Stimulated activated CD4-positive, alpha-beta T cell treated with anti-CD3 and anti-CD28 coated beads, Interleukin-1b, Interleukin-23, amount 100 ng/mL, for 1 hour (primary cell): ENCODE data around the gene KCNQ1OT1.

Experiments
- DNase-seq, 2 donors: peaks; one replicate each; pipeline ENCODE4 v3.0.0-alpha.2; 2020; ENCODE audit warnings: low read depth in 2 of 2

Gene KCNQ1OT1

DNA sequence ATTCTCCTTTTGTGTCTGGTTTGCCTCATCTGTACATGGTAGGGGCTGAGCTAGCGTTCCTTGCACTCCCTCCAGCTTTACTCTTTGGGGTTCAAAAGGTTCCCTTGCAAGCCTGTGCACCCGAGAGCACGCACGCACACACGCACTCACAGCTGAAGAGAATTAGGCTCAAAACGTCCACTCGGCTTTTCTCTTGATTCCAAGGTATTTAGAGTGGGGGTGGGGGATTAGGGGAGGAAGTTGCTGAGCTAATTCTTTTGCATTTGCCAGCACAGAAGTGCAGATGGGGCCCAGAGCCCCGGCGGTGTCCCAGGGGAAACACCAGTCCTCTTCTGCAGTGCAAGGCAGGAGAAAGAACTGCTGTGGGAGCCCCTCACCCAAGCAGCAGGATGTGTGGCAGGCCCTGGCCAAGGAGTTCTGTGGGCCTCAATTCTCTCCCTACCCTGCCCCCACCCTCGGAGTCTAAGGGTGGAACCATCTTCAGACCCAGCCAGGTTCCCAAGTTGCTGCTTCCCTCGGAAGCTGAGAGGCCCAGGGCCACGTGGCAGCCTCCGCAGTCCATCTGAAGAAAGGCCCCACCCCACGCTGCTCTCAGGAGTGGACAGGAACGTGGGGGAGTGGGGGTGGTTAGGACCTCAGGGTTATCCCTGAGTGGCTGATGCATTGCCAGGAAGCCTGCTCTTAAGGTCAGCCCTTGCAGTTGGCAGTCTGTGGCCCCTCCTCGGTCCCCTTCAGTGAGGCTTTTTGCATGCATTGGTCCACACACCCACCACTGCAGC is 3.8 kb upstream of the KCNQ1OT1 start:
- no peak for DNase-seq

- no peak for DNase-seq
Measured at GRCh38 chr11:2702771-2703362, 3.1 kb upstream of the KCNQ1OT1 start.

DNA sequence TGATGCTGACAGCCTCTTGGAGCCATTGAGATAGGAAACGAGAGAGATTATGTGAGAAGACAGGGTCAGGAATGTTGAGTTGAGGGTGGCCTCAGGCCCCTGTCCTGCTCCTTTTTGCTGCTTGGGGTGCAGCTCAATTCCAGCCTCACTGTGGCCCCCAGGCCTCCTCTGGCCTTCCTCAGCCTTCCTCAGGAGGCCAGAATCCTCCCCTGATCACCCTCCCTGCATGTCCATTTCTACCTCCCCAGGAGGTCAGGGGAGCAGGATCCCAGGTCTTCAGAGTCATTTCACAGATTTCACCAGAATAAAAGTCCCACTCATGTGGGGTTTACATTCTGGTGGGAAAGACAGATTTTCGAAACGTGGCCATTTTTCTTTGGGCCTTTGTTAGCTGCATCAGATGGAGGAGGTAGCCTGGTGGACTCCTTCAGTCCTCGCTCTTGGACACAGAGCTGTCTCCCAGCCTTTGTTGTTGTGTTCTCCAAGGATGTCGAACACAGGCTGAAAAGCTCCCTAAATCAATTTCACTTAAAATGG is 2.2 kb upstream of the KCNQ1OT1 start:
- no peak for DNase-seq

- DNase-seq = no peak
Measured at GRCh38 chr11:2701230-2701629, 1.4 kb upstream of the KCNQ1OT1 start.

- DNase-seq = no peak
Measured at GRCh38 chr11:2700415-2701211, 819 bp upstream of the KCNQ1OT1 start.

DNA sequence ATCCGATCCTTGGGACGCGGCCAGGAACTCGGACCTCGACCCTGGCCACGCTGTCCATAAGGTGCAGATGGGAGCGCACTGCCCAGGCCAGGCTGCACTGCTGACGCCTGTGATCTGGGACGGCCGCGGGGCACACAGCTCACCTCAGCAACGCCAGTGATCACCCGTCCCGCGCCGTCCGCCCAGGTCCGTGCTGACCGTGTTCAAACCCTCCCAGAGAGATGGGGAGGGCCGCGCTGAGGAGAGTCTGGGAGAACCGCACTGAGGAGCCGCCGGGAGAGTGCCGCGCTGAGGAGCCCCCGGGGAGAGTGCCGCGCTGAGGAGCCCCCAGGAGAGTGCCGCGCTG is 636 bp downstream of the KCNQ1OT1 start:
- no peak for DNase-seq

DNA sequence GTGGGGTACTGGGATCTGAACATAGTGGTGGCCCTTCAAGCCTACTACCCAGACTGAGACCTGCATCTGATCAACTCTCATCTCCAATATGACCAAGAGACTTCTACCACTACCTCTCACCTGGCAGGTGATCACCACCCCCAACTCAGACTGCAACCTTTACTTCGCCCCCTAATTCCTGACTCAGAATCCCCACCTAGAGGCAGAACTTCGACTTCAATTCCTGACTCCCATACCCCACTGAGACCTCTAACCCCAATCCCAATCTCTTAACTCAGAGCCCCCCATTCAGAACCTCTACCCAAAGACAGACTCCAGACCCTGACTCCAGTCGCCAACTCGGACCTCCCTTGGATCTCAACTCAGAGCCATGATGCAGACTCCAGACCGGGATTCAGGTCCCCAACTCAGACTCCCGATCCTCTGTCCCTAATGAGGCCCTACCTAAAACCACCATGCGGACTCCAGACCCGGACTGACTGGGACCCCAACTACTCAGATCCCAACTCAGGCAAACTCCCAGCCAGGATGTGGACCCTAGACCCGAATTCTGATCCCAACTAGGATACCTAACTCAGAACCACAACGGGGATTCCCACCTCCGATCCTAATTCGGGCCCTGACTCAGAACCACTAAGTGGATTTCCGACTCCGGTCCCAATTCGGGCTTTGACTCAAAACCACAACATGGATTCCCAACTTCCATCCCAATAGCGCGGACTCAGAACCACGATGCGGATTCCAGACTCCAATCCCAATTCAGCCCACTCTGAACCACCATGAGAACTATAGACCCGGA is 1.2 kb downstream of the KCNQ1OT1 start:
- no peak for DNase-seq

- DNase-seq = no peak
Measured at GRCh38 chr11:2697866-2698265, 1.9 kb downstream of the KCNQ1OT1 start.

- no peak for DNase-seq
Measured at GRCh38 chr11:2696455-2696854, 3.3 kb downstream of the KCNQ1OT1 start.

DNA sequence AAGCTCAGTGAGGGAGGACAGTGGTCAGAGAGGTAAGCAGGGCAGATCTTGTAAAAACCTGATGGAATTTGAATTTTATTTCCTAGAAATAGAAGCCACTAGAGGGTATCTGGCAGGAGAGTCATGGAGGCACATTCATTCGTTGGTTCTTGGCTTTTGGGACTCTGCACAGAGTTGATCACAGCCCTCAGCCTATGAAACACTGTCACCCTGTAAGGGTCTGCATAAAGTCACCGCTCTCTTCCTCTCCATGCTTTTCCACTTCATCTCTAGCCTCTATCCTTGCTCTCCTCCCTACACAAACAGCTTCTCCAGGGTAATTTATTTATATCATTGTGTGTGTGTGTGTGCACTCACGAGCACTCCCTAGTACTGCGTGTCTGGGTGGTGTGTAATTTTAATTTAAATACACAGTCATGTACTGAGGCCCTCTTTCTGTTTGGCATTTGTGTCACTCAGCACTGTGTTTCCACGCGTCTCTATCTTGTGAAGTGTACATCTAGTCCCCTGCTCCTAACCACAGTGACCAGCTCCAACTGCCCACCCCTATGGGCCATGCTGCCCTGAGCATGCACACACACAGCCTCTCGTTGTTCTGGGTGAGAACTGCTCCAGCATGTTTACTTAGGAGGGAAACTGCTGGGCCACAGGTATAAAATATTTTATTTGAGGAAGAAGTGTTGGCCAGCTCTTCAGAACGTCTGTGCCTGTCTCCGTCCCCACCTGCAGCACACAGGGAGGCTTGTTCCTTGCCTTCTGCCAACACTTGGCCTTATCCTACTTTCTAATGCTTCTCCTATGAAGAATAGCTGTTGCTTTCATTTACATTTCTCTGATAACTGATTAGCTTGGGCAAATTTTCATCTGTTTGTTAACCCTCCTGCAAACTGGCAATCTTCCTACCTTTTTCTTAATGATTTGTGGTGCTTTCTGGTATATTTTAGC is 4.5 kb downstream of the KCNQ1OT1 start:
- no peak for DNase-seq

GRCh38 chr11:2694495-2694894 is 5.3 kb downstream of the KCNQ1OT1 start:
- DNase-seq = no peak

- no peak for DNase-seq
Measured at GRCh38 chr11:2693271-2694261, 6.2 kb downstream of the KCNQ1OT1 start.

DNA sequence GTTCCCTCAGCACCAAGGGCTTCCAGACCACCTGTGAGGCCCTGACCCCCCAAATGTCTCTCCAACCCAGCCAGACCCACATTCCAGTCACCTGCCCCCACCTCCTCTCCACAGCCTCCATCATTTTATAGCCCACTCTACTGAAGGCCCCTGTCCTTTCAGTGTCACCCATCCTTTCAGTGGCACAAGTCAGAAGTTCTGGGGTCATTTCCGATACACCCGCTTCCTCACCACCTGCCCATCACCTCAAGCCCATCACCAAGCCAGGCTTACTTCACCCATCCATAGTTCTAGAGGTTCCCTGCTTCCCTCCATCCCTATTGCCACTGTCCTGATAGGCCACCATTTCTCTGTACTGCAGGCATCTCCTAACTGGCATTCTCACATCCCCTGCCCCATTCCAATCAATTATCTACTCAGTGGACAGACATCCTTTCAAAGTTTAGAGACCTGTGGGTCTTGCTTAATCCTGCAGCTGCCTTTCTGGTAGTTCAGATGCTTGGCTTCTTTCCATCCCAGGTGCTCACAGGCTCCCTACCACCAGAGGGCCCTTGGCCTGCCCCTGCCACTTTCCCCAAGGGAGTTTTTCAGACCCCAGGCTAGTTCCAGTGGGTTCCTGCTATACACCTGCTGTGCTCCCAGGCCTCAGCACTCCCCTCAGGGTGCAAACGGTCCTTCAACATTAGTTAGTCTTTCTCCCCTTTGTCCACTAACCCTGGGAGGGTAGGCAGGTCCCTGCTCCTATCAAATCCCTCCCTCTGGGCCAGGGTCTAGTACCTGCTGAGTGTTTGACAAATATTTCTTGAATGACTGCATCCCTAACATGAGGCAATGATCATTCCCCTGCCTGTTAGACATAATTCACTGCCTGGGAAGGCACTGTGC is 7.6 kb downstream of the KCNQ1OT1 start:
- DNase-seq = no peak

- DNase-seq = no peak
Measured at GRCh38 chr11:2691355-2691761, 8.4 kb downstream of the KCNQ1OT1 start.

GRCh38 chr11:2690596-2691354 is 9.0 kb downstream of the KCNQ1OT1 start:
- no peak for DNase-seq

GRCh38 chr11:2689651-2690575 is 9.9 kb downstream of the KCNQ1OT1 start:
- no peak for DNase-seq
